Neural crest cell (in vitro differentiated cells): Measurements from ENCODE around the gene MYO7A. TPM values are rescaled to one million over a fixed set of nuclear protein-coding genes. Genes with fewer than 3 reads are reported as not detected.

Source experiments
- DNase-seq: peaks from one replicate; pipeline ENCODE4 v3.0.0; 2021; ENCODE audit warnings: low read depth, mixed read lengths, low spot score
- H3K27ac Mint-ChIP-seq: one replicate; pipeline ENCODE4 v1.8.0; 2021; ENCODE audit warnings: mild to moderate bottlenecking, mixed read lengths; ENCODE audit not compliant: unreplicated experiment
- H3K27me3 Mint-ChIP-seq: 2 replicates; pipeline ENCODE4 v1.8.0; 2021; ENCODE audit warnings: low read depth, mild to moderate bottlenecking, mixed read lengths
- H3K36me3 Mint-ChIP-seq: 2 replicates; pipeline ENCODE4 v1.8.0; 2021; ENCODE audit warnings: low read depth, mild to moderate bottlenecking, mixed read lengths
- H3K4me1 Mint-ChIP-seq: 2 replicates; pipeline ENCODE4 v1.8.0; 2021; ENCODE audit warnings: mixed read lengths
- H3K4me3 Mint-ChIP-seq: one replicate; pipeline ENCODE4 v1.8.0; 2021; ENCODE audit warnings: mild to moderate bottlenecking, mixed read lengths
- H3K9me3 Mint-ChIP-seq: 2 replicates; pipeline ENCODE4 v1.8.0; 2021; ENCODE audit warnings: mixed read lengths
- CTCF ChIP-seq: fragments of 200-600 bp; sonication (generic); conservative IDR thresholded peaks from 2 replicates; pipeline ENCODE4 v1.5.0; 2021; ENCODE audit warnings: antibody characterized with exemption, mild to moderate bottlenecking
- total RNA-seq: library from RNA; stranded (reverse); gene quantifications from 2 replicates; pipeline ENCODE4 v1.2.1, GENCODE V29; 2021

The MYO7A gene
- total RNA-seq, 1 donor from 2014 or later = 2.5 TPM

GRCh38 chr11:77146261-77147035 is 18.4 kb downstream of the MYO7A start:
- peaks cover 22% of the 10 kb centered on the region for H3K4me1 Mint-ChIP-seq
- H3K27ac Mint-ChIP-seq = no peak overlapping the region
- TF ChIP-seq CTCF = no peak
- no peak overlapping the region for H3K4me3 Mint-ChIP-seq
- H3K9me3 Mint-ChIP-seq = no peaks in the 10 kb centered on the region
- peaks cover 12% of the 10 kb centered on the region for H3K27me3 Mint-ChIP-seq
- DNase-seq = no peak
- H3K36me3 Mint-ChIP-seq = no peaks in the 10 kb centered on the region

DNA sequence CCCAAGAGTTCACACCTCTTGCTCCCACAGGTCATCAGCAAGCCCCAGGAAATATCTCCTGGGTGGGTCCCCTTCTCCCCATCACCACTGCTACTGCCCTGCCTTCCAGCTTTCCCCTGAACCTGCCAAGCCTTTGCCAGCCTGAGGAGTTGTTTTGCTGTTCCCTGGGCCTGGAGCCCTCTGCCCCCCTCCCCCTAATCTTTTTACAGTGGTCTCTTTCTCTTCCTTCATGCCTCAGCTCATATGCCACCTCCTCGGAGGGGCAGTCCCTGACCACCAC is 18.9 kb downstream of the MYO7A start:
- Mint-ChIP-seq H3K4me1 (peaks cover 22% of the 10 kb centered on the region), H3K36me3 (no peaks in the 10 kb centered on the region), H3K27ac (no peak overlapping the region), H3K9me3 (no peaks in the 10 kb centered on the region), H3K27me3 (peaks cover 12% of the 10 kb centered on the region), H3K4me3 (no peak overlapping the region)
- no peak for TF ChIP-seq CTCF
- no peak for DNase-seq

GRCh38 chr11:77147668-77148321 is 19.7 kb downstream of the MYO7A start:
- DNase-seq = no peak
- Mint-ChIP-seq H3K9me3 (no peaks in the 10 kb centered on the region), H3K27ac (no peak overlapping the region), H3K4me3 (no peak overlapping the region), H3K4me1 (peaks cover 26% of the 10 kb centered on the region), H3K36me3 (no peaks in the 10 kb centered on the region), H3K27me3 (peaks cover 12% of the 10 kb centered on the region)
- TF ChIP-seq CTCF = no peak

GRCh38 chr11:77148963-77149715 is 21.1 kb downstream of the MYO7A start:
- H3K4me1 Mint-ChIP-seq = peaks cover 34% of the 10 kb centered on the region
- no peak for DNase-seq
- H3K9me3 Mint-ChIP-seq = no peaks in the 10 kb centered on the region
- no peaks in the 10 kb centered on the region for H3K36me3 Mint-ChIP-seq
- no peak overlapping the region for H3K4me3 Mint-ChIP-seq
- TF ChIP-seq CTCF = no peak
- H3K27ac Mint-ChIP-seq = no peak overlapping the region
- H3K27me3 Mint-ChIP-seq = peaks cover 12% of the 10 kb centered on the region

GRCh38 chr11:77149716-77150392 is 21.8 kb downstream of the MYO7A start:
- H3K4me1 Mint-ChIP-seq = peaks cover 34% of the 10 kb centered on the region
- no peak overlapping the region for H3K27ac Mint-ChIP-seq
- no peaks in the 10 kb centered on the region for H3K36me3 Mint-ChIP-seq
- H3K27me3 Mint-ChIP-seq = peaks cover 12% of the 10 kb centered on the region
- H3K9me3 Mint-ChIP-seq = no peaks in the 10 kb centered on the region
- no peak overlapping the region for H3K4me3 Mint-ChIP-seq
- no peak for TF ChIP-seq CTCF
- no peak for DNase-seq
